ENCODE measurements around the gene MUC5B.

Gene MUC5B

GRCh38 chr11:1177771-1178090, 45.1 kb upstream of the MUC5B start:
- TF ChIP-seq CTCF (IDR thresholded peaks at IDR 0.05; ENCODE audit: control extremely low read depth, extremely low read depth, low read depth, missing control alignments) = no peak
- ChIA-PET POLR2A (no interaction called here), CTCF (no interaction called here)
- DNase-seq (ENCODE audit: extremely low spot score) = no peak

GRCh38 chr11:1178201-1178885, 44.5 kb upstream of the MUC5B start:
- CTCF ChIA-PET = no interaction called here
- no peak for TF ChIP-seq CTCF (IDR thresholded peaks at IDR 0.05; ENCODE audit: control extremely low read depth, extremely low read depth, low read depth, missing control alignments)
- POLR2A ChIA-PET = interaction anchor here (0.6 kb wide), 1 partner anchor 1076 kb away, joined by 3 read pairs; no protein-coding TSS in a partner anchor
- DNase-seq (ENCODE audit: extremely low spot score) = no peak

GRCh38 chr11:1178906-1179305, 44.0 kb upstream of the MUC5B start:
- POLR2A ChIA-PET = interaction anchor here (0.6 kb wide), 1 partner anchor 1076 kb away, joined by 3 read pairs; no protein-coding TSS in a partner anchor
- no peak for DNase-seq (ENCODE audit: extremely low spot score)
- CTCF ChIA-PET = no interaction called here
- TF ChIP-seq CTCF (IDR thresholded peaks at IDR 0.05; ENCODE audit: control extremely low read depth, extremely low read depth, low read depth, missing control alignments) = no peak

GRCh38 chr11:1179641-1180040, 43.2 kb upstream of the MUC5B start:
- ChIA-PET CTCF (no interaction called here), POLR2A (no interaction called here)
- TF ChIP-seq CTCF (IDR thresholded peaks at IDR 0.05; ENCODE audit: control extremely low read depth, extremely low read depth, low read depth, missing control alignments) = no peak
- no peak for DNase-seq (ENCODE audit: extremely low spot score)

GRCh38 chr11:1180171-1180570, 42.7 kb upstream of the MUC5B start:
- ChIA-PET POLR2A (no interaction called here), CTCF (no interaction called here)
- no peak for TF ChIP-seq CTCF (IDR thresholded peaks at IDR 0.05; ENCODE audit: control extremely low read depth, extremely low read depth, low read depth, missing control alignments)
- no peak for DNase-seq (ENCODE audit: extremely low spot score)

GRCh38 chr11:1180947-1181391, 41.9 kb upstream of the MUC5B start:
- POLR2A ChIA-PET = no interaction called here
- no peak for TF ChIP-seq CTCF (IDR thresholded peaks at IDR 0.05; ENCODE audit: control extremely low read depth, extremely low read depth, low read depth, missing control alignments)
- DNase-seq (ENCODE audit: extremely low spot score) = no peak
- CTCF ChIA-PET = no interaction called here

Measured in GM10248 (cell line).